Measurements from ENCODE around the gene SLC25A43. TPM values are rescaled to one million over a fixed set of nuclear protein-coding genes. Genes with fewer than 3 reads are reported as not detected.

Gene SLC25A43
- total RNA-seq, result 11.4 and 26.3 TPM in 2 replicates

GRCh38 chrX:119398974-119399771 is at the start of gene SLC25A43:
SLC25A43 (plus strand) TSS chrX:119399336; CDS start chrX:119399404, 68 bp downstream.

GRCh38 chrX:119467842-119468550 is 68.9 kb downstream of the SLC25A43 start, which contains the start of gene SLC25A5:
SLC25A5 (plus strand) TSS chrX:119468444; CDS start chrX:119468516, 72 bp downstream.

Small RNA genes lying within 50 kb of the gene (small RNA-seq; reads per million reads assigned to genes)
- 13.3 reads per million, percentile 95 among the genes with 10 or more reads in this experiment for gene RNU1-67P (ENCODE audit: low replicate concordance)
- gene RNY3P16 (ENCODE audit: low replicate concordance), result 0.10 reads per million

Other genes with a start within 250 kb of the SLC25A43 start
- gene PGRMC1, start 163.1 kb upstream of the SLC25A43 start, total RNA-seq, result 95.4 and 150 TPM in 2 replicates
- gene SLC25A5, start 69.1 kb downstream of the SLC25A43 start, total RNA-seq, result 158 and 173 TPM in 2 replicates
- 26.8 and 43.8 TPM in 2 replicates for gene STEEP1, start 166.1 kb downstream of the SLC25A43 start, total RNA-seq
- 37.9 and 38.4 TPM in 2 replicates for gene UBE2A, start 175.2 kb downstream of the SLC25A43 start, total RNA-seq
- gene NKRF, start 207.1 kb downstream of the SLC25A43 start, total RNA-seq, result 3.5 and 5.9 TPM in 2 replicates